ENCODE measurements around the gene SLIT3. TPM values are rescaled to one million over a fixed set of nuclear protein-coding genes. Genes with fewer than 3 reads are reported as not detected.
"Not testable (repeated sequence)": the region's sequence is repeated elsewhere in the genome, so short reads cannot be mapped to it uniquely, and the experiment has no call there.

SLIT3 gene
- total RNA-seq, 2 experiments from 2014 or later = 0.15 TPM; not detected in 1

GRCh38 chr5:168752416-168753190, 548.3 kb downstream of the SLIT3 start:
- POLR2A ChIA-PET = no interaction called here
- Mint-ChIP-seq H3K9me3 (no peaks in the 10 kb centered on the region), H3K27ac (no peak overlapping the region), H3K4me1 (peaks cover 4% of the 10 kb centered on the region), H3K36me3 (ENCODE audit: low read depth) (no peaks in the 10 kb centered on the region), H3K4me3 (no peak overlapping the region), H3K27me3 (no peaks in the 10 kb centered on the region)
- CTCF ChIA-PET = no interaction called here
- no peak for DNase-seq

GRCh38 chr5:168752012-168752411, 548.9 kb downstream of the SLIT3 start:
- no peak overlapping the region for H3K4me3 Mint-ChIP-seq
- POLR2A ChIA-PET = no interaction called here
- no peak for DNase-seq
- peaks cover 8% of the 10 kb centered on the region for H3K4me1 Mint-ChIP-seq
- H3K36me3 Mint-ChIP-seq (ENCODE audit: low read depth) = no peaks in the 10 kb centered on the region
- CTCF ChIA-PET = interaction anchor here (0.6 to 1.2 kb wide), 2 partner anchors 13 to 348 kb away, joined by 3 read pairs; no protein-coding TSS in a partner anchor
- no peaks in the 10 kb centered on the region for H3K27me3 Mint-ChIP-seq
- H3K9me3 Mint-ChIP-seq = peaks cover 2% of the 10 kb centered on the region
- H3K27ac Mint-ChIP-seq = no peak overlapping the region

GRCh38 chr5:168750926-168751325, 550.0 kb downstream of the SLIT3 start:
- Mint-ChIP-seq H3K36me3 (ENCODE audit: low read depth) (no peaks in the 10 kb centered on the region), H3K27ac (no peak overlapping the region), H3K9me3 (peaks cover 4% of the 10 kb centered on the region), H3K4me1 (peaks cover 11% of the 10 kb centered on the region), H3K27me3 (no peaks in the 10 kb centered on the region), H3K4me3 (no peak overlapping the region)
- DNase-seq = no peak
- ChIA-PET CTCF (interaction anchor here (1.2 kb wide), 1 partner anchor 12 kb away, joined by 3 read pairs; no protein-coding TSS in a partner anchor), POLR2A (no interaction called here)

GRCh38 chr5:168749391-168750100, 551.4 kb downstream of the SLIT3 start:
- no peak overlapping the region for H3K27ac Mint-ChIP-seq
- DNase-seq = no peak

GRCh38 chr5:168747987-168748777, 552.8 kb downstream of the SLIT3 start:
- Mint-ChIP-seq H3K27me3 (no peaks in the 10 kb centered on the region), H3K27ac (no peak overlapping the region), H3K9me3 (peaks cover 11% of the 10 kb centered on the region), H3K4me3 (no peak overlapping the region), H3K36me3 (ENCODE audit: low read depth) (peaks cover 3% of the 10 kb centered on the region), H3K4me1 (peaks cover 12% of the 10 kb centered on the region)
- CTCF ChIA-PET = interaction anchor here (0.9 to 1.0 kb wide), 2 partner anchors 11 to 191 kb away, joined by 3 to 5 read pairs; no protein-coding TSS in a partner anchor
- DNase-seq = peak; percentile 34
- POLR2A ChIA-PET = no interaction called here

More at GRCh38 chr5:168749391-168750100, 551.4 kb downstream of the SLIT3 start:
- Mint-ChIP-seq H3K4me3 (no peak overlapping the region), H3K36me3 (ENCODE audit: low read depth) (peaks cover 3% of the 10 kb centered on the region), H3K9me3 (peaks cover 11% of the 10 kb centered on the region), H3K4me1 (peaks cover 12% of the 10 kb centered on the region), H3K27me3 (no peaks in the 10 kb centered on the region)
- ChIA-PET POLR2A (no interaction called here), CTCF (no interaction called here)

GRCh38 chr5:168746893-168747640, 553.9 kb downstream of the SLIT3 start:
- Mint-ChIP-seq H3K4me3 (no peak overlapping the region), H3K27ac (no peak overlapping the region), H3K4me1 (peaks cover 12% of the 10 kb centered on the region), H3K36me3 (ENCODE audit: low read depth) (peaks cover 3% of the 10 kb centered on the region), H3K9me3 (peaks cover 11% of the 10 kb centered on the region), H3K27me3 (no peaks in the 10 kb centered on the region)
- POLR2A ChIA-PET = no interaction called here
- DNase-seq = no peak
- CTCF ChIA-PET = no interaction called here

- peaks cover 12% of the 10 kb centered on the region for H3K4me1 Mint-ChIP-seq
- not testable (repeated sequence) for H3K4me3 Mint-ChIP-seq
Measured at GRCh38 chr5:168746126-168746892, 554.6 kb downstream of the SLIT3 start.

GRCh38 chr5:168743617-168744016, 557.3 kb downstream of the SLIT3 start:
- ChIA-PET POLR2A (no interaction called here), CTCF (no interaction called here)
- DNase-seq = no peak
- Mint-ChIP-seq H3K4me3 (no peak overlapping the region), H3K4me1 (peaks cover 12% of the 10 kb centered on the region), H3K27me3 (peaks cover 2% of the 10 kb centered on the region), H3K36me3 (ENCODE audit: low read depth) (peaks cover 3% of the 10 kb centered on the region), H3K27ac (no peak overlapping the region), H3K9me3 (peaks cover 11% of the 10 kb centered on the region)

More at GRCh38 chr5:168746126-168746892, 554.6 kb downstream of the SLIT3 start:
- Mint-ChIP-seq H3K27ac (peak overlapping the region; percentile 78), H3K9me3 (peaks cover 11% of the 10 kb centered on the region)
- H3K27me3 Mint-ChIP-seq; POLR2A ChIA-PET; DNase-seq; CTCF ChIA-PET; H3K36me3 Mint-ChIP-seq (ENCODE audit: low read depth): not testable (repeated sequence)

- H3K9me3 Mint-ChIP-seq = peaks cover 11% of the 10 kb centered on the region
- H3K4me3 Mint-ChIP-seq; DNase-seq; H3K36me3 Mint-ChIP-seq (ENCODE audit: low read depth); CTCF ChIA-PET; POLR2A ChIA-PET; H3K27me3 Mint-ChIP-seq; H3K27ac Mint-ChIP-seq: not testable (repeated sequence)
- peaks cover 10% of the 10 kb centered on the region for H3K4me1 Mint-ChIP-seq
Measured at GRCh38 chr5:168742311-168742710, 558.6 kb downstream of the SLIT3 start.

- ChIA-PET CTCF (no interaction called here), POLR2A (no interaction called here)
- Mint-ChIP-seq H3K27me3 (peaks cover 2% of the 10 kb centered on the region), H3K4me3 (no peak overlapping the region), H3K36me3 (ENCODE audit: low read depth) (peaks cover 3% of the 10 kb centered on the region), H3K9me3 (peaks cover 5% of the 10 kb centered on the region), H3K27ac (no peak overlapping the region), H3K4me1 (peaks cover 12% of the 10 kb centered on the region)
- DNase-seq = no peak
Measured at GRCh38 chr5:168740811-168741213, 560.1 kb downstream of the SLIT3 start.

- POLR2A ChIA-PET = no interaction called here
- no peak for DNase-seq
- Mint-ChIP-seq H3K27me3 (peaks cover 2% of the 10 kb centered on the region), H3K9me3 (peaks cover 3% of the 10 kb centered on the region), H3K27ac (no peak overlapping the region), H3K4me1 (peaks cover 14% of the 10 kb centered on the region), H3K4me3 (no peak overlapping the region), H3K36me3 (ENCODE audit: low read depth) (peaks cover 3% of the 10 kb centered on the region)
- CTCF ChIA-PET = no interaction called here
Measured at GRCh38 chr5:168740092-168740800, 560.7 kb downstream of the SLIT3 start.
